Measurements from ENCODE around the gene CAPZB. TPM values are rescaled to one million over a fixed set of nuclear protein-coding genes. Genes with fewer than 3 reads are reported as not detected.

The CAPZB gene
- total RNA-seq, 1 experiment from 2014 or later = 491 TPM

DNA sequence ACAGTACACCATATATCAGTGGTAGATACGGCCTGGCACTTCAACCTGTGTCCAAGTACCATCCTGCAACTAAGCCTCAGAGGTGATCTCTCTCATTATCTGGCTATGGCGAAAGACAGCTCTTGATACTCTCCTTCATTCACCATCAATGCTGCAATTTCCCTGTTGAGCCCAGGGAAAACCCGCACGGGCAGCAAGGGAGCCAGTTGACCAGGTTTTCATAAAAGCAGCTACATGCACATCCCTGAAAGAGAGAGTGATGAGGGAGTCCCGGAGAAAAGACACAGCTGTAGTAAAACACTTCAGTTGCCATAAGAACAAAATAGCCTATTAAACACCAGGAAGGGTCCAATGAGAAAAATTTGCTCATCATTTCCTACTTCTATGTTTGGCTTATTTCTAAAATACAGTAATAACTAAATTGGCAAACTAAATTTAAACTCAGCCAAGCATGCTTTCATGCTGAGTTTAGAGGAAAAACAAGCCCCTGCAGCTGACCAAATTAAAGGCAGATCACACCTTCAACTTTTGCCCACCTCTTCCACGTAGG lies 68.3 kb downstream of the CAPZB start:
- CTCF ChIA-PET = interaction anchor here (0.6 kb wide), 1 partner anchor 52 kb away, joined by 3 read pairs; no protein-coding TSS in a partner anchor
- no peak for ATAC-seq
- TSS peak; percentile 44 for BruUV-seq (replicated peaks)

DNA sequence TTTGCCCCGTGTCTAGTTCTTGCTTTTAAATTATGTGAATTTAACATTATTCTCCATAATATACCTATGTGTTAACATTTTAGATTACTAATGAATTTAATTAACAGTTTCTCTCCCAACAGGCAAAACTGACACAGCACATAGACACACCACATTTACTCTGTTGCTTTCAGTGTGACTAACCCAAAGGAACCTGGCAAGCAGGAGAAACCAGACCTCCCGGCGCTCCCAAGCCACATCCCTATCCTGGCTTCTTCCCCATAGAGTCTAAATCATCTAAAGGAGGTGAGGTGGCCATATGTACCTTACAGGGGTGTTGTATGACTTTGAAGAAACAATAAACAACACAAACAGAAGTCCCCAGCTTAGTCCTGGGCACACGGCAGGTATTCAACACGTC lies 69.2 kb downstream of the CAPZB start:
- ChIA-PET CTCF (no interaction called here), POLR2A (interaction anchor here (0.6 kb wide), 1 partner anchor 9 kb away, joined by 10 read pairs; no protein-coding TSS in a partner anchor)
- ATAC-seq (no peak), DNase-seq (ENCODE audit: low read depth, low spot score) (no peak)
- Histone ChIP-seq H3K9me3 (ENCODE audit: control insufficient read depth, insufficient read depth, low read depth, low read length) (no peaks in the 10 kb centered on the region), H3K4me1 (ENCODE audit: control insufficient read depth, insufficient read depth, low read length) (peaks cover 43% of the 10 kb centered on the region), H3K36me3 (ENCODE audit: control insufficient read depth, insufficient read depth, low read length) (peaks cover 4% of the 10 kb centered on the region; the same call in 1 of the 2 replicates), H3K27ac (ENCODE audit: low read length) (no peak overlapping the region), H3K27me3 (ENCODE audit: control insufficient read depth, insufficient read depth, low read length) (no peaks in the 10 kb centered on the region), H3K4me3 (ENCODE audit: low read depth in 2 of 2, low read length in 2 of 2) (no peak overlapping the region)
- intact Hi-C loops (cut with micrococcal nuclease; ENCODE audit: unreplicated experiment) = no loop called here
- BruUV-seq (replicated peaks) = no TSS peak
- in situ Hi-C loops (cut with HindIII; ENCODE audit: low pct_unique_long_range_greater_than_20kb, low sequenced_read_pairs) = no loop called here
- TF ChIP-seq SIN3A (IDR thresholded peaks at IDR 0.05; ENCODE audit: borderline replicate concordance, insufficient read depth, low read depth, low read length) = no peak
- TF ChIP-seq POLR2AphosphoS5 (IDR thresholded peaks at IDR 0.05; ENCODE audit: low read depth, low read length) = no peak
- TF ChIP-seq, protein P1, sequence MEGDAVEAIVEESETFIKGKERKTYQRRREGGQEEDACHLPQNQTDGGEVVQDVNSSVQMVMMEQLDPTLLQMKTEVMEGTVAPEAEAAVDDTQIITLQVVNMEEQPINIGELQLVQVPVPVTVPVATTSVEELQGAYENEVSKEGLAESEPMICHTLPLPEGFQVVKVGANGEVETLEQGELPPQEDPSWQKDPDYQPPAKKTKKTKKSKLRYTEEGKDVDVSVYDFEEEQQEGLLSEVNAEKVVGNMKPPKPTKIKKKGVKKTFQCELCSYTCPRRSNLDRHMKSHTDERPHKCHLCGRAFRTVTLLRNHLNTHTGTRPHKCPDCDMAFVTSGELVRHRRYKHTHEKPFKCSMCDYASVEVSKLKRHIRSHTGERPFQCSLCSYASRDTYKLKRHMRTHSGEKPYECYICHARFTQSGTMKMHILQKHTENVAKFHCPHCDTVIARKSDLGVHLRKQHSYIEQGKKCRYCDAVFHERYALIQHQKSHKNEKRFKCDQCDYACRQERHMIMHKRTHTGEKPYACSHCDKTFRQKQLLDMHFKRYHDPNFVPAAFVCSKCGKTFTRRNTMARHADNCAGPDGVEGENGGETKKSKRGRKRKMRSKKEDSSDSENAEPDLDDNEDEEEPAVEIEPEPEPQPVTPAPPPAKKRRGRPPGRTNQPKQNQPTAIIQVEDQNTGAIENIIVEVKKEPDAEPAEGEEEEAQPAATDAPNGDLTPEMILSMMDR (IDR thresholded peaks at IDR 0.05) = no peak
- TF ChIP-seq, protein P2, sequence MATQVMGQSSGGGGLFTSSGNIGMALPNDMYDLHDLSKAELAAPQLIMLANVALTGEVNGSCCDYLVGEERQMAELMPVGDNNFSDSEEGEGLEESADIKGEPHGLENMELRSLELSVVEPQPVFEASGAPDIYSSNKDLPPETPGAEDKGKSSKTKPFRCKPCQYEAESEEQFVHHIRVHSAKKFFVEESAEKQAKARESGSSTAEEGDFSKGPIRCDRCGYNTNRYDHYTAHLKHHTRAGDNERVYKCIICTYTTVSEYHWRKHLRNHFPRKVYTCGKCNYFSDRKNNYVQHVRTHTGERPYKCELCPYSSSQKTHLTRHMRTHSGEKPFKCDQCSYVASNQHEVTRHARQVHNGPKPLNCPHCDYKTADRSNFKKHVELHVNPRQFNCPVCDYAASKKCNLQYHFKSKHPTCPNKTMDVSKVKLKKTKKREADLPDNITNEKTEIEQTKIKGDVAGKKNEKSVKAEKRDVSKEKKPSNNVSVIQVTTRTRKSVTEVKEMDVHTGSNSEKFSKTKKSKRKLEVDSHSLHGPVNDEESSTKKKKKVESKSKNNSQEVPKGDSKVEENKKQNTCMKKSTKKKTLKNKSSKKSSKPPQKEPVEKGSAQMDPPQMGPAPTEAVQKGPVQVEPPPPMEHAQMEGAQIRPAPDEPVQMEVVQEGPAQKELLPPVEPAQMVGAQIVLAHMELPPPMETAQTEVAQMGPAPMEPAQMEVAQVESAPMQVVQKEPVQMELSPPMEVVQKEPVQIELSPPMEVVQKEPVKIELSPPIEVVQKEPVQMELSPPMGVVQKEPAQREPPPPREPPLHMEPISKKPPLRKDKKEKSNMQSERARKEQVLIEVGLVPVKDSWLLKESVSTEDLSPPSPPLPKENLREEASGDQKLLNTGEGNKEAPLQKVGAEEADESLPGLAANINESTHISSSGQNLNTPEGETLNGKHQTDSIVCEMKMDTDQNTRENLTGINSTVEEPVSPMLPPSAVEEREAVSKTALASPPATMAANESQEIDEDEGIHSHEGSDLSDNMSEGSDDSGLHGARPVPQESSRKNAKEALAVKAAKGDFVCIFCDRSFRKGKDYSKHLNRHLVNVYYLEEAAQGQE (IDR thresholded peaks at IDR 0.05; ENCODE audit: insufficient read depth in 1 of 2, low read depth in 2 of 2, low read length in 1 of 2) = no peak
- TF ChIP-seq TCF7L2 (IDR thresholded peaks at IDR 0.05; ENCODE audit: low read depth, low read length) = no peak

More for the DNA sequence above, 68.3 kb downstream of the CAPZB start:
- POLR2A ChIA-PET = interaction anchor here (0.6 kb wide), 1 partner anchor 10 kb away, joined by 10 read pairs; no protein-coding TSS in a partner anchor
- in situ Hi-C loops (cut with HindIII; ENCODE audit: low pct_unique_long_range_greater_than_20kb, low sequenced_read_pairs) = no loop called here
- TF ChIP-seq SIN3A (IDR thresholded peaks at IDR 0.05; ENCODE audit: borderline replicate concordance, insufficient read depth, low read depth, low read length) (no peak), TCF7L2 (IDR thresholded peaks at IDR 0.05; ENCODE audit: low read depth, low read length) (no peak), POLR2AphosphoS5 (IDR thresholded peaks at IDR 0.05; ENCODE audit: low read depth, low read length) (no peak)
- TF ChIP-seq, protein P2 (IDR thresholded peaks at IDR 0.05; ENCODE audit: insufficient read depth in 1 of 2, low read depth in 2 of 2, low read length in 1 of 2) = no peak
- TF ChIP-seq, protein P1 (IDR thresholded peaks at IDR 0.05) = no peak
- Histone ChIP-seq H3K36me3 (ENCODE audit: control insufficient read depth, insufficient read depth, low read length) (peaks cover 4% of the 10 kb centered on the region; the same call in 1 of the 2 replicates), H3K4me3 (ENCODE audit: low read depth in 2 of 2, low read length in 2 of 2) (no peak overlapping the region), H3K9me3 (ENCODE audit: control insufficient read depth, insufficient read depth, low read depth, low read length) (no peaks in the 10 kb centered on the region), H3K27me3 (ENCODE audit: control insufficient read depth, insufficient read depth, low read length) (no peaks in the 10 kb centered on the region), H3K4me1 (ENCODE audit: control insufficient read depth, insufficient read depth, low read length) (peaks cover 43% of the 10 kb centered on the region), H3K27ac (ENCODE audit: low read length) (no peak overlapping the region)
- DNase-seq (ENCODE audit: low read depth, low spot score) = no peak
- intact Hi-C loops (cut with micrococcal nuclease; ENCODE audit: unreplicated experiment) = no loop called here
